Panc1 (cell line): ENCODE measurements around the gene SLC66A1. TPM values are rescaled to one million over a fixed set of nuclear protein-coding genes. Genes with fewer than 3 reads are reported as not detected.

Experiments used
- ATAC-seq: fragments of 200-7000 bp; cut with Tn5 transposase; 2 replicates; pipeline ENCODE4 v1.9.1; 2020; ENCODE audit warnings: mild to moderate bottlenecking, moderate library complexity
- Bru-seq: library from RNA; stranded (reverse); fragments of 400-500 nt; gene quantifications from one replicate; lab custom pipeline; 2021; lab: Mats Ljungman, UMichigan
- BruChase-seq, 2 experiments: library from RNA; stranded (reverse); fragments of 400-500 nt; gene quantifications; one replicate each; lab custom pipeline; 2021; lab: Mats Ljungman, UMichigan
- BruUV-seq: library from RNA; stranded (reverse); fragments of 400-500 nt; replicated peaks from 2 replicates; lab custom pipeline; 2021; lab: Mats Ljungman, UMichigan
- CTCF ChIA-PET: fragments of 300-600 bp; sonication (Branson Sonifier 250); formaldehyde crosslinking; loops from one replicate; lab custom pipeline; 2022; ENCODE audit warnings: antibody characterized with exemption; lab: Charles Lee
- POLR2A ChIA-PET: fragments of 300-600 bp; sonication (Branson Sonifier 250); formaldehyde crosslinking; loops from one replicate; lab custom pipeline; 2022; ENCODE audit warnings: antibody characterized with exemption; lab: Charles Lee
- DNase-seq: peaks from one replicate; pipeline ENCODE4 v3.0.0-alpha.2; 2010; ENCODE audit warnings: low read depth, low spot score
- H3K27ac ChIP-seq: 2 replicates; pipeline ENCODE4 v1.5.1; 2011; ENCODE audit warnings: mild to moderate bottlenecking, low read length, inconsistent platforms
- H3K27me3 ChIP-seq: fragments of 200-500 bp; sonication (Bioruptor generic); 2 replicates; pipeline ENCODE4 v1.6.0; 2014; ENCODE audit warnings: low read length, inconsistent platforms; ENCODE audit not compliant: control insufficient read depth, insufficient read depth
- H3K36me3 ChIP-seq: fragments of 200-500 bp; sonication (Bioruptor generic); 2 replicates; pipeline ENCODE4 v1.5.1; 2014; ENCODE audit warnings: inconsistent platforms, mild to moderate bottlenecking, low read length, moderate library complexity; ENCODE audit not compliant: control insufficient read depth, insufficient read depth
- H3K4me1 ChIP-seq: 2 replicates; pipeline ENCODE4 v1.5.1; 2011; ENCODE audit warnings: inconsistent platforms, mild to moderate bottlenecking, low read length, moderate library complexity; ENCODE audit not compliant: control insufficient read depth, insufficient read depth
- H3K4me3 ChIP-seq, 2 experiments: 2 replicates each; pipeline ENCODE4 v1.5.1; 2011 to 2012; ENCODE audit warnings: low read depth in 2 of 2, low read length in 2 of 2, mild to moderate bottlenecking in 2 of 2, inconsistent platforms in 1 of 2, moderate library complexity in 1 of 2
- H3K9me3 ChIP-seq: fragments of 200-500 bp; sonication (Bioruptor generic); 2 replicates; pipeline ENCODE4 v1.5.1; 2014; ENCODE audit warnings: low read depth, mild to moderate bottlenecking, inconsistent platforms, low read length, moderate library complexity; ENCODE audit not compliant: control insufficient read depth, insufficient read depth
- CTCF ChIP-seq: fragments of 450-650 bp; IDR thresholded peaks from 2 replicates; pipeline ENCODE4 v1.5.1; 2017; ENCODE audit warnings: mild to moderate bottlenecking
- POLR2AphosphoS5 ChIP-seq: IDR thresholded peaks from 2 replicates; pipeline ENCODE4 v1.6.1; 2012; ENCODE audit warnings: mild to moderate bottlenecking, low read depth, low read length, moderate library complexity
- SIN3A ChIP-seq: IDR thresholded peaks from 2 replicates; pipeline ENCODE4 v1.6.1; 2012; ENCODE audit warnings: low read depth, mild to moderate bottlenecking, low read length, moderate library complexity, borderline replicate concordance; ENCODE audit not compliant: insufficient read depth
- TCF7L2 ChIP-seq: IDR thresholded peaks from 2 replicates; pipeline ENCODE4 v1.6.1; 2011; ENCODE audit warnings: mild to moderate bottlenecking, low read depth, low read length, inconsistent platforms
- in situ Hi-C: cut with HindIII; loops from 2 replicates; pipeline ENCODE4 v1.10.0; 2016; ENCODE audit warnings: low sequenced_read_pairs, low pct_unique_long_range_greater_than_20kb
- intact Hi-C: fragments of 100-400 bp; cut with micrococcal nuclease; formaldehyde crosslinking; loops from one replicate; pipeline ENCODE4 v1.10.0; 2022; ENCODE audit not compliant: unreplicated experiment
- long read RNA-seq: library from polyadenylated mRNA; unstranded; transcript quantifications from one replicate; pipeline ENCODE4 v2.0.0, GENCODE V29; 2021; ENCODE audit not compliant: unreplicated experiment
- polyA plus RNA-seq: library from polyadenylated mRNA; unstranded; fragments of >200 nt; gene quantifications from one replicate; pipeline ENCODE4 v1.2.1, GENCODE V29; 2012; ENCODE audit warnings: missing spikeins; ENCODE audit not compliant: insufficient read length
- total RNA-seq: library from RNA; stranded (reverse); gene quantifications from one replicate; pipeline ENCODE4 v1.2.1, GENCODE V29; 2021; ENCODE audit not compliant: unreplicated experiment
- TF ChIP-seq, protein P1 (sequence below), 2 experiments: IDR thresholded peaks; 2 replicates each; pipeline ENCODE4 v1.6.1; 2011 to 2012; ENCODE audit warnings: low read depth in 2 of 2, control low read depth in 1 of 2, low read length in 1 of 2, mild to moderate bottlenecking in 1 of 2, moderate library complexity in 1 of 2; ENCODE audit not compliant: insufficient read depth in 1 of 2

The SLC66A1 gene, protein sequence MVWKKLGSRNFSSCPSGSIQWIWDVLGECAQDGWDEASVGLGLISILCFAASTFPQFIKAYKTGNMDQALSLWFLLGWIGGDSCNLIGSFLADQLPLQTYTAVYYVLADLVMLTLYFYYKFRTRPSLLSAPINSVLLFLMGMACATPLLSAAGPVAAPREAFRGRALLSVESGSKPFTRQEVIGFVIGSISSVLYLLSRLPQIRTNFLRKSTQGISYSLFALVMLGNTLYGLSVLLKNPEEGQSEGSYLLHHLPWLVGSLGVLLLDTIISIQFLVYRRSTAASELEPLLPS
- 42.0 TPM for total RNA-seq
- 56.7 TPM for polyA plus RNA-seq
- Bru-seq, nascent RNA: percentile 76 among the genes with signal in this experiment
- percentile 78 among the genes with signal in this experiment for BruChase-seq, experiment 1, labeled RNA remaining after a 2-hour chase
- percentile 75 among the genes with signal in this experiment for BruChase-seq, experiment 2, labeled RNA remaining after a 6-hour chase
- long read RNA-seq, transcript PQLC2-202 (9 exons, 1,805 nt): major isoform, 31 of 91 reads
- long read RNA-seq, transcript PQLC2-201 (8 exons, 2,153 nt): minor isoform, 12 of 91 reads
- long read RNA-seq, partial matches to known transcripts: 24 of 91 reads
- long read RNA-seq, other reads (novel, unspliced or antisense): 22 of 91 reads

DNA sequence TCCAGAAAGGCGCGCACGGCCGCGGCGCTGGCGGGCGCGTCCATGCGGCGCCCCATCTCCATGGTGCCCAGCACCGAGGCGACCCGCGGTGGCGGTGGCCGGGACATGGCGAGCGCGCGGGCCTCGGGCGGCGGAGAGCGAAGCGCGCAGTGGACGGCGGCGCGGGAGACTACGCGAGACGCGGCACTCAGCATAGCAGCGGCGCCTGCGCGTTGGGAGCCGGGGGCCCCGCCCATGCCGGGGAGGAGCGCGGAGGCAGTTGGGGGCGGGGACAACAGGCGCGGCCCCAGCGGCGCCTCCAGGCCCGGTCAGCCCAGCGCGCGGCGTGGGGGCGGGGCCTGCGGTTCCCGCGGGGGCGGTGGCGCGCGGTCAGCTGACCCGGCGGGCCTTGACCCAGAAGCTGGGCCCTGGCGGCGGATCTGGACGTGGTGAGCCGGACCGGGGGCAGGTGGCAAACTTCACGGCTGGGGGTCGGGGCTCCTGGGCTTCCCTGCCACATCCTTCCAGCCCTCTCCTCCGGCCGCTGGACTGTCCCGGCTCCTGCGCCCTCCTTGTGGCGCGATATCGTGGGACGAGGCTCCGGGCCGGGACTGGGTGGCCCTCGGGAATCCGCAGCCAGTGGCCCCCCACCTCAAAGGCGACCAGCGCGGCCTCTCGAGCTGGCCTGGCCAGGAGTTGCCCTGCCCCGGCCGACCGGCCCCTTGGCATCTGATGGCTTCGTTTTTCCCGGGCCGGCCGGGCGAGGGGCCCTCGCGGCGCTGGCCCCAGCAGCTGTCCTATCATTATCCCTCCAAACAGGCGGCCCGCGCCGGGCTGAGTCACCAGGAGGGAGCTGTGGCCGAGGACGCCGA is at the start of gene SLC66A1, which contains the start of gene AKR7A2:
SLC66A1 (plus strand) TSS at position 396 of the 851 bp plus-strand sequence. CDS start 5,352 bp downstream, outside the sequence.
AKR7A2 (minus strand) TSS at position 214 of the 851 bp plus-strand sequence; CDS start at position 194, 20 bp downstream.
- ATAC-seq (peak; percentile 95), DNase-seq (peak; percentile 56)
- Histone ChIP-seq H3K36me3 (no peaks in the 10 kb centered on the region), H3K9me3 (no peaks in the 10 kb centered on the region), H3K27me3 (no peaks in the 10 kb centered on the region), H3K4me1 (peaks cover 18% of the 10 kb centered on the region), H3K4me3 (peak within 1 kb of the TSS; percentile 80 to 82), H3K27ac (peak within 1 kb of the TSS; percentile 89)
- TF ChIP-seq POLR2AphosphoS5 (peak; percentile 82), TCF7L2 (no peak), SIN3A (peak; percentile 87; the same call in 1 of the 2 replicates), CTCF (no peak)
- TF ChIP-seq, protein P1, sequence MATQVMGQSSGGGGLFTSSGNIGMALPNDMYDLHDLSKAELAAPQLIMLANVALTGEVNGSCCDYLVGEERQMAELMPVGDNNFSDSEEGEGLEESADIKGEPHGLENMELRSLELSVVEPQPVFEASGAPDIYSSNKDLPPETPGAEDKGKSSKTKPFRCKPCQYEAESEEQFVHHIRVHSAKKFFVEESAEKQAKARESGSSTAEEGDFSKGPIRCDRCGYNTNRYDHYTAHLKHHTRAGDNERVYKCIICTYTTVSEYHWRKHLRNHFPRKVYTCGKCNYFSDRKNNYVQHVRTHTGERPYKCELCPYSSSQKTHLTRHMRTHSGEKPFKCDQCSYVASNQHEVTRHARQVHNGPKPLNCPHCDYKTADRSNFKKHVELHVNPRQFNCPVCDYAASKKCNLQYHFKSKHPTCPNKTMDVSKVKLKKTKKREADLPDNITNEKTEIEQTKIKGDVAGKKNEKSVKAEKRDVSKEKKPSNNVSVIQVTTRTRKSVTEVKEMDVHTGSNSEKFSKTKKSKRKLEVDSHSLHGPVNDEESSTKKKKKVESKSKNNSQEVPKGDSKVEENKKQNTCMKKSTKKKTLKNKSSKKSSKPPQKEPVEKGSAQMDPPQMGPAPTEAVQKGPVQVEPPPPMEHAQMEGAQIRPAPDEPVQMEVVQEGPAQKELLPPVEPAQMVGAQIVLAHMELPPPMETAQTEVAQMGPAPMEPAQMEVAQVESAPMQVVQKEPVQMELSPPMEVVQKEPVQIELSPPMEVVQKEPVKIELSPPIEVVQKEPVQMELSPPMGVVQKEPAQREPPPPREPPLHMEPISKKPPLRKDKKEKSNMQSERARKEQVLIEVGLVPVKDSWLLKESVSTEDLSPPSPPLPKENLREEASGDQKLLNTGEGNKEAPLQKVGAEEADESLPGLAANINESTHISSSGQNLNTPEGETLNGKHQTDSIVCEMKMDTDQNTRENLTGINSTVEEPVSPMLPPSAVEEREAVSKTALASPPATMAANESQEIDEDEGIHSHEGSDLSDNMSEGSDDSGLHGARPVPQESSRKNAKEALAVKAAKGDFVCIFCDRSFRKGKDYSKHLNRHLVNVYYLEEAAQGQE (IDR thresholded peaks at IDR 0.05; ENCODE audit: insufficient read depth in 1 of 2, low read depth in 2 of 2, low read length in 1 of 2): no peak
- in situ Hi-C loops: no loop called here
- POLR2A ChIA-PET: interaction anchor here (0.5 kb wide), 1 partner anchor 10 kb away, joined by 11 read pairs; no protein-coding TSS in a partner anchor
- BruUV-seq: no TSS peak
- intact Hi-C loops: no loop called here
- CTCF ChIA-PET: interaction anchor here (0.5 kb wide), 1 partner anchor 71 kb away, joined by 4 read pairs; no protein-coding TSS in a partner anchor

DNA sequence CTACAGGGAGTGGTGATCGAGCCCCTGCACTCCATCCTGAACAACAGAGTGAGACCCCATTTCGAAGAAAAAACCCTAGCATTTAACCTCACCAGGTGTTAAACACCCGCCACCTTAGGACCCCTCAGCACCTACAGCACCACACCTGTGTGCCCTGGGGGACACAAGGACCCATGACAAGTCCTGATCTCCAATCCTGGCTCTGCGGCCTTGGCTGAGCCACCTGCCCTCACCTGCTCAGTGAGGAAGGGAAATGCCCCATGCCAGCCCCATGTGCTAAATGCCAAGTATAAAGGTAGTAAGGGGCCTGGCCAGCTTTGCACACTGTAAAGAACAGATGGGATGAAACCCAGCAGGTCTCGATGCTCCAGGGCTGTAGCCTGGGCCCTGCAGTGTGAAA is 49.4 kb upstream of the SLC66A1 start:
- POLR2A ChIA-PET: no interaction called here
- 0 out of 2 replicates have a peak, but pooled peaks cover 3% of the 10 kb centered on the region for H3K36me3 ChIP-seq
- no peaks in the 10 kb centered on the region for H3K9me3 ChIP-seq
- TF ChIP-seq SIN3A (no peak), TCF7L2 (no peak), CTCF (no peak), POLR2AphosphoS5 (no peak)
- TF ChIP-seq, protein P1 (IDR thresholded peaks at IDR 0.05; ENCODE audit: insufficient read depth in 1 of 2, low read depth in 2 of 2, low read length in 1 of 2): no peak
- DNase-seq (no peak), ATAC-seq (no peak)
- H3K27ac ChIP-seq: no peak overlapping the region
- no peaks in the 10 kb centered on the region for H3K27me3 ChIP-seq
- no peak overlapping the region for H3K4me3 ChIP-seq
- in situ Hi-C loops (no loop called here), intact Hi-C loops (no loop called here)
- CTCF ChIA-PET: interaction anchor here (1.1 kb wide), 1 partner anchor 399 kb away, joined by 4 read pairs; no protein-coding TSS in a partner anchor
- no peaks in the 10 kb centered on the region for H3K4me1 ChIP-seq
- no TSS peak for BruUV-seq
